GM15510 (cell line): ENCODE measurements around the gene OR2B2.
A peak's percentile ranks its signal among the peaks of the same experiment; 100 is the strongest.

Experiments used
- POLR2A ChIP-seq: IDR thresholded peaks from 3 replicates; pipeline ENCODE4 v1.6.1; 2011; ENCODE audit warnings: borderline replicate concordance; ENCODE audit not compliant: insufficient read length; ENCODE audit errors: extremely low read depth

OR2B2 gene

DNA sequence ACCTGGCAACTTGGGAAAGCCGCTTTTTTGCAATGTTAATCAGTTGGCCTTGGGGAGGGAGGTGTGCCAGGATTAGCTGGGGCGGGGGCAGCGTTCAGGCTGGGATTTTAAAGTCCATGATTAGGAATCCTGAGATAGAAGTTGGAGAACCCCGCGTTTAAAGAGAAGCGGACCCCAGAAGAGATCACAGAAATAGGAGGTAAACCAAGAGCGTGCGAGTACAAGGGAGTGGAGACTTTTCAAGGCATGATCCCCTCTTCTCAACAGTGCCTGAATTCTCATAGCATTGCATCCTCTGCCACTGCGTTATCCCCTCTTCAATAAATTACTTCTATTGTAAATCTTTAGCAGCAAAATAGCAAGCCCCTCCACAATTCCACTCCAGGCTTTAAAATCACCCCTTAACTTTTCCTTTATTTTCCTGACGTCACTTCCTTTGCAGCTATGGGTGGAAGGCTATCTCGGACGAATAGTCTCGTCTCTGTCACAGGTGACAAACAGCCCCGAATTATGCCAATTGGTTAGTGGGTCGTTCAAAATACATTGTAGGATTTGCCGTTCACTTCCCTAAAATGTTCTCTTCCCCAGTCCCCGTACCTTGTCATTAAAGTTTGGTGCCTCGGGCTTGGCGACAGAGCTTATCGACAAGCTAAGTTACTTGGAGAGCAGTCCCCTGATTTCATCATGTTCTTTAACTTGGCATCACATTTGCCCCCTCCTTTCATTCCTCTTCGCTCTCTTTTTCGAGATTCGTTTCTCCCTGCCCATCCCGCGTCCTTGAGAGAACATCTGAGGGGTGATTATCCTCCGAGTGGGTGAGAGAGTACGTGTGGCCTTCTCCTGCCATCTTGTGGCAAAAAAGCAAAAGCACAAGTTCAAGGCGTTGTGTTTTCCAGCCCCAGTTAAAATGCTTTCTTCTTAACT lies 17.1 kb downstream of the OR2B2 start:
- peak; percentile 22 for TF ChIP-seq POLR2A

- no peak for TF ChIP-seq POLR2A
These were observed 18.1 kb downstream of the OR2B2 start for GRCh38 chr6:27893836-27894807.

DNA sequence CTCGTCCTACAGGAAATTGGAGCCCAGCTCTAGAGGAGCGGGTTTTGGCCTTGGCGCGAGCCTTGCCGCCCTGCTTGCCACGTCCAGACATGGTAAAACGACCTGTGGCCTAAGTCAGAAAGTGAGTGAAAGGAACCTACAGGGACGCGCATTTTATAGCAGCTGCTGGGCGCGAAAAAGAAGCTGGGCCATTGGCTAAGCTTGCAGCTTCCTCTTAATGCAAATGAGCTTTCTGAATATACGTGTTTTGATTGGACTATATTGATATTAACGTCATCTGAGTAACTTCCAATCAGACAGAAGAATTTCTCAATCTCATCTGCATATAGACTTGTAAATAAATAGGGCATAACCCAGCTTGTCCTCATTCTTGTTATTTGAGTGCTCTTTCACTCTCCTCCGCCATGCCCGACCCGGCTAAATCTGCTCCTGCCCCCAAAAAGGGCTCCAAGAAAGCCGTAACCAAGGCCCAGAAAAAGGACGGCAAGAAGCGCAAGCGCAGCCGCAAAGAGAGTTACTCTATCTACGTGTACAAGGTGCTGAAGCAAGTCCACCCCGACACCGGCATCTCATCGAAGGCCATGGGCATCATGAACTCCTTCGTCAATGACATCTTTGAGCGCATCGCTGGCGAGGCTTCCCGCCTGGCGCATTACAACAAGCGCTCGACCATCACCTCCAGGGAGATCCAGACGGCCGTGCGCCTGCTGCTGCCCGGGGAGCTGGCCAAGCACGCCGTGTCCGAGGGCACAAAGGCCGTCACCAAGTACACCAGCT lies 18.9 kb downstream of the OR2B2 start:
- TF ChIP-seq POLR2A = peak; percentile 99

DNA sequence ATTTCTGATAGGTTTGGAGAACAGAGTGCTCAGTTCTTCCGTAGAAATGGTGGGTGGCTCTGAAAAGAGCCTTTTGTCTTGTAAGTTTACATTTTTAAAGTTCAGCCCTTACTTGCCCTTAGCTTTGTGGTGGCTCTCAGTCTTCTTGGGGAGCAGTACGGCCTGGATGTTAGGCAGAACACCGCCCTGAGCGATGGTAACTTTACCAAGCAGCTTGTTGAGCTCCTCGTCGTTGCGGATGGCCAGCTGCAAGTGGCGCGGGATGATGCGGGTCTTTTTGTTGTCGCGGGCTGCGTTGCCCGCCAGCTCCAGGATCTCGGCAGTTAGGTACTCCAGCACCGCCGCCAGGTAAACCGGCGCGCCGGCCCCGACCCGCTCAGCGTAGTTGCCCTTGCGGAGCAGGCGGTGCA lies 19.5 kb downstream of the OR2B2 start:
- no peak for TF ChIP-seq POLR2A

DNA sequence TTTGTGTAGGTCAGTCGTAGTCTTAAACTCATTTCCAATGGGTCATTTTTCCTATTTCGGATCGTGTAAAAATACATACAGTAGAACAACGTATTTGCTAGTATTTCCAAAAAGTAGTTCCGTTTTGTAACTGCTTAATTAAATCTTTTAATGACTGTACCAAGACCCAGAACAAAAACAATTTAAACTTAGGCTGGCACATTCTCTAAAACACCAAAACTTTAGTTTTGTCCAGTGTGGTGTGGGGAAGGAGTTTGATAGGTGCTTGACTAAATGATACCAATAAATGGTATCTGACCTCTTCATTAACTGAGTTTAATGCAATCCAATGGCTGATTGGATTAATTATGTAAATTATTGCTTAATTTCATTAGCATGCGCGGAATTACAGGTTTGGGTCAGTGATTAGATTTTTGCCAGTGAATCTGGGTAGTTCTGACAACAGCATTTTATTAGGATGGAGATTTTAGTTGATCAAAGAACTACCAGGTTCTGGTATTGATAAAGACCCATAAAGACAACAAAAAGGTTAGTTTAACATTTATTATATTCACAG lies 20.8 kb downstream of the OR2B2 start:
- TF ChIP-seq POLR2A = no peak

DNA sequence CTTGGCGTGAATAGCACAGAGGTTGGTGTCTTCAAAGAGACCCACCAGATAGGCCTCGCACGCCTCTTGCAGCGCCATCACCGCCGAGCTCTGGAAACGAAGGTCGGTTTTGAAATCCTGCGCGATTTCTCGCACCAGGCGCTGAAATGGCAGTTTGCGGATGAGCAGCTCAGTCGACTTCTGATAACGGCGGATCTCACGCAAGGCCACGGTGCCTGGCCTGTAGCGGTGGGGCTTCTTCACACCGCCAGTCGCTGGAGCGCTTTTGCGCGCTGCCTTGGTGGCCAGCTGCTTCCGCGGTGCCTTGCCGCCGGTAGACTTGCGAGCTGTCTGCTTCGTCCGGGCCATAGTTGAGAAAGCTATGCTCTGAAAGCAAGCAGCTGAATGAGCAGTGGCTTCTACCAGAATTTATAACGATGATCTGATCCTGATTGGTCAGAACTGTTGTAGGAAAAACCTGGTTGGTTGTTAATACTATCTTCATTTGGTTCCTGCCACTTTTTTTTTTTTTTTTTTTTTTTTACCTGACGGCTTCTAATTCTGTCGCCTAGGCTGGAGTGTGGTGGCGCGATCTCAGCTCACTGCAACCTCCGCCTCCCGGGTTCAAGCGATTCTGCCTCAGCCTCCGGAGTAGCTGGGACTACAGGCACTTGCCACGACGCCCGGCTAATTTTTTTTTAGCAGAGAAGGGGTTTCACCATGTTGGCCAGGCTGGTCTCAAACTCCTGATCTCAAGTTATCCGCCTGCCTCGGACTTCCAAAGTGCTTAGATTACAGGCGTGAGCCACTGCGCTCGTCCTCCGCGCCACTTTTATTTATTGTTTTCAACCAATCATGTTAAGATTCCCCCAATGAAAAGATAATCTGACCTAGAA lies 21.5 kb downstream of the OR2B2 start:
- peak; percentile 100 for TF ChIP-seq POLR2A

DNA sequence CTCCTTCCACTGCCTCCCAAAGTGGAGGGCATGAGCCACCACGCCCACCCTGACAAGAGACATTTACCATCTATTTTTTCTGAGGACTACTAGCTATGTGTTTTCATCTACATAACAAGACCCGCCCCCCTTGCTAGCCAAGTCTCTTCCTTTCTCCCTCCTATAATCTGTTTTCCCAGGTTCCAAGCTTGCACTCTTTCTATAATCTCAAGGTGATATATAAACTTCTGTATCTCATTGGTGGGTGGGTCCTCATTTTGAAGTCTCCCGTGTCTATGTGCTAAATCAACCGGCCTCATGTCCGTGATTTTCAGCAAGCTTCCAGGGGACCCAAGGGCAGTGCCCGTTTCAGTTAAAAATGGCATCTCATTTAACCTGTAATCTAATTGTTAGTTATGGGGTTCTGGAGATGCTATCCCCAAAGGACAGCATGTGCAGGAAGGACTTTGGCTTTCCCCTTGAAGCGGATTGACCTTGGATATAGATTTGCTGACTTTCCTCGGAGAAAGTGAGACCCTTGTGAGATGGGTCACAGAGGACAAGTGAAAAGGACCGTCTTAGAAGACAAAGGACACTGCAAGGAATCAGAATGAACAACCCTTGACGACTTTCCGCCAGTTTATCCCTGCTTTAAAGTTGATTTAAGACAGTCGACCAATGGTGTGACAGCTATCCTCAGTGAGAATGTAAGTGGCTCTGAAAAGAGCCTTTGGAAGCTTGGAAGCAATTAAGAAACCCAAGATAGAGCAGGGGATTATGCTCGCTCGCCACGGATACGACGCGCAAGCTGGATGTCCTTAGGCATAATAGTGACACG lies 22.4 kb downstream of the OR2B2 start:
- no peak for TF ChIP-seq POLR2A

GRCh38 chr6:27889275-27889627 lies 22.9 kb downstream of the OR2B2 start:
- no peak for TF ChIP-seq POLR2A

DNA sequence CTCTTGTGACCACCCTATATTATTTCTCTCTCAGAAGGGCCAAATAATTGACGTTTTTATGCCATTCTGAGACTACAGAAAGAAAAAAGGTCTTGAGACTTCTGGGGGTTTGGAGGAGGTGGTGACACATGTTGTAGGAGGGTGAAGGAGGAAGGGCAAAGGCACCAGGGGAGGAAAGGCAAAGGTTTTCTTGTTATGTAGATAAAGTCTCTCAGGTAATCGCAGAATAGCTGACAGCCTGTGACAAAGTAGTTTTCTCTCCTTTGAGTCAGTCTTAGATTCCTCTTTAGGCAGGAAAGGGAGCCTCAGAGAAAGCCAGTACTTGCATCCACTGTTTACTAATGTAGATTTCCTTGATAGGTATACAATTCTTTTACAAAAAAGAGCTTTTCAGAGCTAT lies 23.6 kb downstream of the OR2B2 start:
- no peak for TF ChIP-seq POLR2A

DNA sequence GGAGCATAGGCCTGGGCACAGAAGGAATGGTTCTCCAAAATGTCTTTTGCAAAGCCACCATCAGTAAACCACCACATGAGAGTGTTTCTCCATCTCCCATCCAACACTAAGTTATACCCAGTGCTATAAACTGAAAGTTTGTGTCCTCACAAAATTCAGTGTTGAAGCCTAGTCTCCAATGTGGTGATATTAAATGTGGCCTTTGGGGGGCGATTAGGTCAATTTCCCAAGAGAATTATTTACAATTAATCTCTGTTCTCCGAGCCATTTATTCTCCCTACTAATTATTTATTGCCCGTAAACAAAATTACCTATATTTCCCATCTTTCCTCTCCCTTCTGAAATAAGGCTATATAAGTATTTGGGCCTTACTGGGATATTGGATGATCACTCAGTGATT lies 26.1 kb downstream of the OR2B2 start:
- no peak for TF ChIP-seq POLR2A

DNA sequence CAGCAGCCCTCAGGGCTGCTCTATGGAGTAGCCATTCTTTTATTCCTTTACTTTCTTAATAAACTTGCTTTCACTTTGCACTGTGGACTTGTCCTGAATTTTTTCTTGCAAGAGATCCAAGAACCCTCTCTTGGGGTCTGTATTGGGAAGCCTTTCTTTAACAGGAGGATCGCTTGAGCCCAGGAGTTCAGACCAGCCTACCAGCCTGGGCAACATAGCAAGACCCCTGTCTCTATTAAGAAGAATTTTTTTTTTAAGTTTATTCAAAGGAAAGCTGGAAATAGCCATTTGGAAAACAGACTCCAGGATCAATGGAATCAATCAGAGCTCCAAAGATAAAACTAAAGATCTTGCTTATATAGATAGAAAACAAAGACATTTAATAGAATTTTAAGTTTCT lies 29.1 kb downstream of the OR2B2 start:
- no peak for TF ChIP-seq POLR2A

- no peak for TF ChIP-seq POLR2A
These were observed 29.6 kb downstream of the OR2B2 start for GRCh38 chr6:27882624-27883023.

DNA sequence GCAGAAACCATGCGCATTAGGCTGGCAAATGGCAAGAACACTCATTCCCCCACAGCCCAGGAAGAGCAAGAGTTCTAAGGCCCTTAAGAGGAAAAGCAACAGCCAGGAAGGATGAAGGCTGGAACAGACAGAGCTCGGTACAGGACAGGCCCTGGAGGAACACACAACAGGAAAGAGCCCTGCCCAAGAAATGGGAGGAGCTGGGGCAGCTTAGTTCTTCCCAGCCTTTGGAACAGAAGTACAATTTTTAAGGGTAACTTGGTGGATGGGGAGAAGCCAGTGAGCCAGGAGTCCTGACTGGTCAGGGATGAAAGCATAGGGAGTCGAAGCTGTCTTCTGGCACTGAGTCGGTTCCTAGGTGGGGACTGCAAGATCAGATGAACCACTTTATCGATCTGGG lies 32.4 kb downstream of the OR2B2 start:
- no peak for TF ChIP-seq POLR2A

DNA sequence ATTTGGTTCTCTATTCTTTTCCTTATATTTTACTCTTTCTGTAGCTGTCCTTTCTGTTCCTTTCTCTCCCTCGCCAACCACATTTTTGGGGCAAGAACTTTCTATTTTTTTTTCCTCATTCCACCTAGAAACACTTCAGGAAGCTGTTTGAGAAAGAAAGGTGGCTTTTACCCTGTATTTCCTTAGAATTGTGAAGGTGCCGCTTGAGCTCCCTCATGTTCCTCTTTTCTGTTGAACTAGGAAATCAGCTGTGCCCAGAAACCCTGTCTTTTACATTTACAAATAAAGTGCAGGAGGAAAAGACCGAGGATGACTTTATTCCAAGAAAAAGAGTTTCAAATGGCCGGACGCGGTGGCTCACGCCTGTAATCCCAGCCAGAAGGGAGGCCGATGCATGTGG lies 38.2 kb downstream of the OR2B2 start:
- TF ChIP-seq POLR2A = no peak
